ENCODE measurements around the gene TH. TPM values are rescaled to one million over a fixed set of nuclear protein-coding genes. Genes with fewer than 3 reads are reported as not detected.

Gene TH
- total RNA-seq, 1 experiment from 2014 or later = not detected

GRCh38 chr11:2154195-2154585, 17.4 kb downstream of the TH start:
- ChIA-PET POLR2A (no interaction called here), CTCF (interaction anchor here (0.9 to 8.1 kb wide), 10 partner anchors 12 to 514 kb away, joined by 3 to 188 read pairs (median 14); partner anchors contain the start of gene INS)
- Mint-ChIP-seq H3K27ac (ENCODE audit: unreplicated experiment) (no peak overlapping the region), H3K9me3 (ENCODE audit: unreplicated experiment) (no peaks in the 10 kb centered on the region), H3K4me3 (ENCODE audit: unreplicated experiment) (no peak overlapping the region), H3K36me3 (ENCODE audit: insufficient read depth, unreplicated experiment) (no peaks in the 10 kb centered on the region), H3K4me1 (ENCODE audit: low read depth, unreplicated experiment) (no peaks in the 10 kb centered on the region), H3K27me3 (ENCODE audit: insufficient read depth, unreplicated experiment) (no peaks in the 10 kb centered on the region)
- Histone ChIP-seq H3K4me3 (ENCODE audit: low read depth, low read length) (no peak overlapping the region), H3K27me3 (replicated peaks; ENCODE audit: control insufficient read depth, insufficient read depth, low read length) (no peaks in the 10 kb centered on the region), H3K36me3 (ENCODE audit: control insufficient read depth, insufficient read depth, low read length) (no peaks in the 10 kb centered on the region), H3K9me3 (no peaks in the 10 kb centered on the region), H3K4me1 (no peaks in the 10 kb centered on the region; the same call in 1 of the 2 replicates)
- intact Hi-C loops (cut with micrococcal nuclease; ENCODE audit: unreplicated experiment) = no loop called here
- no peak for DNase-seq
- TF ChIP-seq CTCF (IDR thresholded peaks at IDR 0.05; ENCODE audit: insufficient read depth in 1 of 2, low read depth in 1 of 2, low read length in 1 of 2, severe bottlenecking in 1 of 2, unreplicated experiment in 1 of 2) = no peak
- no TSS peak for BruUV-seq (replicated peaks)

- no peak for DNase-seq
- no peaks in the 10 kb centered on the region for H3K27me3 Mint-ChIP-seq (ENCODE audit: insufficient read depth, unreplicated experiment)
- no peak overlapping the region for H3K27ac Mint-ChIP-seq (ENCODE audit: unreplicated experiment)
- Histone ChIP-seq H3K27me3 (replicated peaks; ENCODE audit: control insufficient read depth, insufficient read depth, low read length) (no peaks in the 10 kb centered on the region), H3K36me3 (ENCODE audit: control insufficient read depth, insufficient read depth, low read length) (no peaks in the 10 kb centered on the region), H3K4me3 (ENCODE audit: low read depth, low read length) (no peak overlapping the region), H3K4me1 (no peaks in the 10 kb centered on the region; the same call in 1 of the 2 replicates), H3K9me3 (no peaks in the 10 kb centered on the region)
- no TSS peak for BruUV-seq (replicated peaks)
- intact Hi-C loops (cut with micrococcal nuclease; ENCODE audit: unreplicated experiment) = no loop called here
- H3K4me3 Mint-ChIP-seq (ENCODE audit: unreplicated experiment) = no peak overlapping the region
- ChIA-PET CTCF (interaction anchor here (0.9 to 11.5 kb wide), 15 partner anchors 10 to 513 kb away, joined by 3 to 188 read pairs (median 38); partner anchors contain the start of gene INS), POLR2A (interaction anchor here (0.5 kb wide), 1 partner anchor 206 kb away, joined by 3 read pairs; no protein-coding TSS in a partner anchor)
- no peaks in the 10 kb centered on the region for H3K36me3 Mint-ChIP-seq (ENCODE audit: insufficient read depth, unreplicated experiment)
- no peaks in the 10 kb centered on the region for H3K9me3 Mint-ChIP-seq (ENCODE audit: unreplicated experiment)
- no peak for TF ChIP-seq CTCF (IDR thresholded peaks at IDR 0.05; ENCODE audit: insufficient read depth in 1 of 2, low read depth in 1 of 2, low read length in 1 of 2, severe bottlenecking in 1 of 2, unreplicated experiment in 1 of 2)
- no peaks in the 10 kb centered on the region for H3K4me1 Mint-ChIP-seq (ENCODE audit: low read depth, unreplicated experiment)
Observed at GRCh38 chr11:2153581-2154194, 17.9 kb downstream of the TH start.

GRCh38 chr11:2151500-2152257, 19.9 kb downstream of the TH start:
- BruUV-seq (replicated peaks) = no TSS peak
- H3K4me1 Mint-ChIP-seq (ENCODE audit: low read depth, unreplicated experiment) = no peaks in the 10 kb centered on the region
- Histone ChIP-seq H3K4me3 (ENCODE audit: low read depth, low read length) (no peak overlapping the region), H3K27me3 (replicated peaks; ENCODE audit: control insufficient read depth, insufficient read depth, low read length) (no peaks in the 10 kb centered on the region), H3K4me1 (no peaks in the 10 kb centered on the region; the same call in 1 of the 2 replicates), H3K36me3 (ENCODE audit: control insufficient read depth, insufficient read depth, low read length) (no peaks in the 10 kb centered on the region), H3K9me3 (no peaks in the 10 kb centered on the region)
- CTCF ChIA-PET = interaction anchor here (0.6 to 11.5 kb wide), 82 partner anchors 8 to 871 kb away, joined by 3 to 188 read pairs (median 7); partner anchors contain the start of genes BRSK2, IGF2, INS and MRPL23
- POLR2A ChIA-PET = interaction anchor here (0.5 to 1.4 kb wide), 5 partner anchors 14 to 374 kb away, joined by 3 to 5 read pairs (median 4); no protein-coding TSS in a partner anchor
- peak; percentile 93 to 97 for TF ChIP-seq CTCF (IDR thresholded peaks at IDR 0.05; ENCODE audit: insufficient read depth in 1 of 2, low read depth in 1 of 2, low read length in 1 of 2, severe bottlenecking in 1 of 2, unreplicated experiment in 1 of 2)
- H3K27me3 Mint-ChIP-seq (ENCODE audit: insufficient read depth, unreplicated experiment) = no peaks in the 10 kb centered on the region
- peak overlapping the region; percentile 65 for H3K27ac Mint-ChIP-seq (ENCODE audit: unreplicated experiment)
- DNase-seq = peak; percentile 90 to 92
- H3K36me3 Mint-ChIP-seq (ENCODE audit: insufficient read depth, unreplicated experiment) = peaks cover 2% of the 10 kb centered on the region
- H3K9me3 Mint-ChIP-seq (ENCODE audit: unreplicated experiment) = no peaks in the 10 kb centered on the region
- peak overlapping the region; percentile 33 for H3K4me3 Mint-ChIP-seq (ENCODE audit: unreplicated experiment)
- intact Hi-C loops (cut with micrococcal nuclease; ENCODE audit: unreplicated experiment) = loop anchor here (1.0 to 2.0 kb wide), 5 partner anchors 15 to 458 kb away; no protein-coding TSS in a partner anchor
